Peyer's patch (tissue), 4 donors: ENCODE measurements around the gene KLHDC8A.

Experiments used
- POLR2A ChIP-seq, 2 donors: fragments of 450-650 bp; IDR thresholded peaks; one replicate each; pipeline ENCODE4 v1.5.1; 2017; ENCODE audit warnings: antibody characterized with exemption in 2 of 2, mild to moderate bottlenecking in 2 of 2, moderate library complexity in 2 of 2
- TF ChIP-seq, protein P1 (sequence below), 6 experiments: fragments of 450-650 bp in 4 of 6; fragments of 200-600 bp in 2 of 6; sonication (generic) in 1 of 6; IDR thresholded peaks; one replicate each; pipeline ENCODE4 v1.5.1; 2017 to 2019; ENCODE audit warnings: antibody characterized with exemption in 6 of 6, mild to moderate bottlenecking in 3 of 6, moderate library complexity in 1 of 6

- TF ChIP-seq POLR2A (IDR thresholded peaks at IDR 0.05), result no peak
- TF ChIP-seq, protein P1, sequence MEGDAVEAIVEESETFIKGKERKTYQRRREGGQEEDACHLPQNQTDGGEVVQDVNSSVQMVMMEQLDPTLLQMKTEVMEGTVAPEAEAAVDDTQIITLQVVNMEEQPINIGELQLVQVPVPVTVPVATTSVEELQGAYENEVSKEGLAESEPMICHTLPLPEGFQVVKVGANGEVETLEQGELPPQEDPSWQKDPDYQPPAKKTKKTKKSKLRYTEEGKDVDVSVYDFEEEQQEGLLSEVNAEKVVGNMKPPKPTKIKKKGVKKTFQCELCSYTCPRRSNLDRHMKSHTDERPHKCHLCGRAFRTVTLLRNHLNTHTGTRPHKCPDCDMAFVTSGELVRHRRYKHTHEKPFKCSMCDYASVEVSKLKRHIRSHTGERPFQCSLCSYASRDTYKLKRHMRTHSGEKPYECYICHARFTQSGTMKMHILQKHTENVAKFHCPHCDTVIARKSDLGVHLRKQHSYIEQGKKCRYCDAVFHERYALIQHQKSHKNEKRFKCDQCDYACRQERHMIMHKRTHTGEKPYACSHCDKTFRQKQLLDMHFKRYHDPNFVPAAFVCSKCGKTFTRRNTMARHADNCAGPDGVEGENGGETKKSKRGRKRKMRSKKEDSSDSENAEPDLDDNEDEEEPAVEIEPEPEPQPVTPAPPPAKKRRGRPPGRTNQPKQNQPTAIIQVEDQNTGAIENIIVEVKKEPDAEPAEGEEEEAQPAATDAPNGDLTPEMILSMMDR (IDR thresholded peaks at IDR 0.05), result no peak
Observed at GRCh38 chr1:205316161-205316566, 40.6 kb downstream of the KLHDC8A start.
